ENCODE measurements around the gene D2HGDH.

- TF ChIP-seq GATA2 (IDR thresholded peaks at IDR 0.05; ENCODE audit: low read depth, low read length) (no peak), GATA3 (IDR thresholded peaks at IDR 0.05; ENCODE audit: low read depth, low read length) (no peak)
Measured at GRCh38 chr2:241690202-241690717, 44.2 kb upstream of the D2HGDH start.
